ENCODE results near the gene CUL5. TPM values are rescaled to one million over a fixed set of nuclear protein-coding genes. Genes with fewer than 3 reads are reported as not detected.

The CUL5 gene
- total and polyA plus RNA-seq, 8 donors = 3.1 to 19.9 (median 14.7) TPM

DNA sequence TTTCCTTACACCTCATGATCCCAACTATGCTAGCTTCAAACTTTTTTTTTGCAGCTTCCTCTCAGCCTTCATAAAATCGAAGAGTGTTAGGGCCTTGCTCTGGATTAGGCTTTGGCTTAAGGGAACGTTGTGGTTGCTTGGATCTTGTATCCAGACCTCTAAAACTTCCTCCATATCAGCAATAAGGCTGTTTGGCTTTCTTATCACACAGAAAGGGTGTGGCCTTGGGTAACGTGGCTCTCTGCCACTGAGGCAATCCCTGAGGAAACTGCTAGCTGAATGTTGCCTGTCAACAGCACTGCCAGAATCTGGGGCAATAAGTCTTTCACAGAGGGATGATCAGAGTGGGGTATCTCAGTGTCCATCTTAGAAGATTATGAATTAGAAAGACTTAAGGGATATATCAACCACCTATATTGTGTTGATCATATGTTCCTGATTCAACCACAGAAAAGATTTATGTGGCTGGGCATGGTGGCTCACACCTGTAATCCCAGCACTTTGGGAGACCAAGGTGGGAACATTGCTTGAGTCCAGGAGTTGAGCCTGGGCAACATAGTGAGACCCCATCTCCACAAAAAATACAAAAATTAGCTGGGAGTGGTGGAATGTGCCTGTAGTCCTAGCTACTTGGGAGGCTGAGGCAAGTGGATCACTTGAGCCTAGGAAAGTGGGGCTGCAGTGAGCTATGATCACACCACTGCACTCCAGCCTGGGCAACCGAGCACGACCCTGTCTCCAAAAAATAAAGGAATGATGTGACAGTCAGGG lies 12.5 kb upstream of the CUL5 start:
- H3K4me3 ChIP-seq = no peak overlapping the region
- peak in 1 of 4 donors; percentile 61 for ATAC-seq
- no peaks in the 10 kb centered on the region for H3K4me1 ChIP-seq
- no peaks in the 10 kb centered on the region for H3K27me3 ChIP-seq
- intact Hi-C loops (cut with DNase I) = no loop called here
- H3K9me3 ChIP-seq = no peaks in the 10 kb centered on the region
- H3K36me3 ChIP-seq = no peaks in the 10 kb centered on the region
- no peak for FAIRE-seq
- H3K27ac ChIP-seq = no peak overlapping the region
- WGBS, 2 donors = 31 to 32% methylated on average over 5 of the region's 5 CpGs
- DNase-seq = no peak
- TF ChIP-seq CTCF (IDR thresholded peaks at IDR 0.05) = no peak

DNA sequence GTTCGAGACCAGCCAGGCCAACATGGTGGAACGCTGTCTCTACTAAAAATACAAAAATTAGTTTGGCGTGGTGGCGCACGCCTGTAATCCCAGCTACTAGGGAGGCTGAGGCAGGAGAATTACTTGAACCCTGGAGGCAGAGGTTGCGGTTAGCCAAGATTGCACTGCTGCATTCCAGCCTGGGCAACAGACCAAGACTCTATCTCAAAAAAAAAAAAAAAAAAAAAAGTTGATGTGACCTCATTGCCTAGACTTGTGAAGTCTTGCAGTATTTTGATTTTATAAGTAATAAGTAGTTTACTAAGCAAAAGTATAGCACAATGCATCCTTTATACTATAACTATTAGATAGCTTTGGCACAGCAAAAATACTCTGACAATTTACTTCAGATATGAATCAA lies 9.9 kb upstream of the CUL5 start:
- Histone ChIP-seq H3K9me3 (no peaks in the 10 kb centered on the region), H3K27ac (no peak overlapping the region), H3K27me3 (no peaks in the 10 kb centered on the region), H3K36me3 (no peaks in the 10 kb centered on the region), H3K4me3 (no peak overlapping the region), H3K4me1 (no peaks in the 10 kb centered on the region)
- FAIRE-seq (no peak), ATAC-seq (no peak), DNase-seq (no peak)
- 88% methylated on average over 6 of the region's 6 CpGs for WGBS, 2 donors
- intact Hi-C loops (cut with DNase I) = no loop called here
- no peak for TF ChIP-seq CTCF (IDR thresholded peaks at IDR 0.05)

DNA sequence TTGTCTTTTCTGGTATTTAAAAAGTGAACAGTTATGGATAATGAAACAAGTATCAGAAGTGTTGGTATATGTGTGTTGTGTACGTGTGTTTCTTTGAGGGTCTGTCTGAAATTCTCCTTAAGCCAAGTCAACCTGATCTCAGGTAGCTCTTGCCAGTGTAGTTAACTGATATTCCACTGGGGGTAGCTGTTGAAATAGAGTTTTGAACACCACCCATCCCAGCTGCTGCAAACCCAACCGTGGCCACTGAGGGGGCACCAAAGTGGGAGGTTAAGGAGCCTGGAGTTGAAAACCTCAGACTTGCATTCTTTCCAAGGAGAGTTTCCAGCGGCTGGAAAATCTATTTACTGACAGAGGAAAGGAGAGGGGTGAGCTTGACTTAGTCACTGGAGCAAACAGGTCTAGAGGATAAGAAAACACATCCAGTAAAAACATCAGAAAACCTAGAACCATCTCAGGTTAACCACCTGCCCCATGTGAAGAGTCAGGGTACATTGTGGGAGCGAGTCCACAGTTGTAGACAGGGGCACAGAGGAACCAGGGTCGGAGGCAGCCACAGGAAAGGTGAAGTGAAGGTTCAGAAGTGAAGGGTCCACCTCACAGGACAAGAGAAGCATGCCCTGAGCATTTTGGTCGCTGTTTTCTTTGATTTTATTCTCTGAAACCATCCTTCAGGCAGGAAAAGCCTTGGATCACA lies 8.8 kb upstream of the CUL5 start:
- H3K4me3 ChIP-seq = no peak overlapping the region
- H3K4me1 ChIP-seq = no peaks in the 10 kb centered on the region
- TF ChIP-seq CTCF (IDR thresholded peaks at IDR 0.05) = peak in 1 of 4 donors; percentile 13
- intact Hi-C loops (cut with DNase I) = no loop called here
- no peaks in the 10 kb centered on the region for H3K9me3 ChIP-seq
- H3K27ac ChIP-seq = no peak overlapping the region
- H3K27me3 ChIP-seq = no peaks in the 10 kb centered on the region
- WGBS, 2 donors = 28% methylated on average over 6 of the region's 6 CpGs
- DNase-seq (no peak), ATAC-seq (peak in 3 of 4 donors; percentile 65 to 73 (median 71)), FAIRE-seq (no peak)
- no peaks in the 10 kb centered on the region for H3K36me3 ChIP-seq

DNA sequence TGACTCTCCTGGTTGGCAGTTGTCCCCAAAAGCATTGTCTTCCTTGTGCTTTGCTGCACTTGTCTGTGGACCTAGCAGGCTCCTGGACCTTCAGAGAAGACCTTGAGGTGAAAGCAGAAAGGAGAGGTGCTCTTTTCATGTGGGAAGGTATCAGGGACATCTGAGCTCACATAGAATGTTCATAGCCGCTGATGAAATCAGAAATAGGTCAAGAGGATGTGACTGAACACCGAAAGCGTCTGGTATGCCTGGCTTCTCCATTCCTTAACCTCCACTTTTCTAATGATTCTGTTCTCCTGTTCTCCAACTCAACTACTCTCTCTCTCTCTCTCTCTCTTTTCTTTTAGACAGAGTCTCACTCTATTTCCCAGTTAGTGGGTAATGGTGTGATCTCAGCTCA lies 6.2 kb upstream of the CUL5 start:
- no peak for FAIRE-seq
- intact Hi-C loops (cut with DNase I) = no loop called here

More for the DNA sequence above, 6.2 kb upstream of the CUL5 start:
- ATAC-seq (no peak), DNase-seq (no peak)
- Histone ChIP-seq H3K4me3 (no peak overlapping the region), H3K27ac (no peak overlapping the region), H3K4me1 (no peaks in the 10 kb centered on the region), H3K36me3 (no peaks in the 10 kb centered on the region), H3K27me3 (no peaks in the 10 kb centered on the region), H3K9me3 (no peaks in the 10 kb centered on the region)
- 79 to 83% methylated on average over 3 of the region's 3 CpGs for WGBS, 2 donors
- TF ChIP-seq CTCF (IDR thresholded peaks at IDR 0.05) = no peak

Measured in pancreas (tissue), 10 donors.